NT2/D1 (cell line): ENCODE results near the gene MAMDC4.

Experiments
- DNase-seq: peaks from one replicate; pipeline ENCODE4 v3.0.0-alpha.2; 2011; ENCODE audit warnings: low read depth, low spot score
- H3K27me3 ChIP-seq: 2 replicates; pipeline ENCODE4 v1.6.0; 2011; ENCODE audit warnings: mild to moderate bottlenecking; ENCODE audit not compliant: insufficient read length, insufficient read depth
- H3K36me3 ChIP-seq: 2 replicates; pipeline ENCODE4 v1.6.1; 2011; ENCODE audit warnings: mild to moderate bottlenecking, low read length, mixed read lengths; ENCODE audit not compliant: insufficient read depth, insufficient read length
- H3K4me1 ChIP-seq: 2 replicates; pipeline ENCODE4 v1.5.1; 2011; ENCODE audit not compliant: insufficient read depth, insufficient read length
- H3K4me3 ChIP-seq: 2 replicates; pipeline ENCODE4 v1.5.1; 2011; ENCODE audit warnings: low read depth; ENCODE audit not compliant: insufficient read length
- H3K9ac ChIP-seq: 2 replicates; pipeline ENCODE4 v1.6.0; 2011; ENCODE audit warnings: low read depth; ENCODE audit not compliant: insufficient read length
- H3K9me3 ChIP-seq: 2 replicates; pipeline ENCODE4 v1.5.1; 2011; ENCODE audit warnings: mild to moderate bottlenecking, low read length; ENCODE audit not compliant: insufficient read depth
- SUZ12 ChIP-seq: IDR thresholded peaks from 2 replicates; pipeline ENCODE4 v1.6.1; 2011; ENCODE audit not compliant: insufficient read length, insufficient read depth; ENCODE audit errors: extremely low read depth
- YY1 ChIP-seq: IDR thresholded peaks from 2 replicates; pipeline ENCODE4 v1.6.1; 2011; ENCODE audit not compliant: insufficient read length, insufficient read depth
- ZNF274 ChIP-seq: IDR thresholded peaks from 2 replicates; pipeline ENCODE4 v1.6.1; 2011; ENCODE audit warnings: mild to moderate bottlenecking, low read depth, low read length

The MAMDC4 gene

DNA sequence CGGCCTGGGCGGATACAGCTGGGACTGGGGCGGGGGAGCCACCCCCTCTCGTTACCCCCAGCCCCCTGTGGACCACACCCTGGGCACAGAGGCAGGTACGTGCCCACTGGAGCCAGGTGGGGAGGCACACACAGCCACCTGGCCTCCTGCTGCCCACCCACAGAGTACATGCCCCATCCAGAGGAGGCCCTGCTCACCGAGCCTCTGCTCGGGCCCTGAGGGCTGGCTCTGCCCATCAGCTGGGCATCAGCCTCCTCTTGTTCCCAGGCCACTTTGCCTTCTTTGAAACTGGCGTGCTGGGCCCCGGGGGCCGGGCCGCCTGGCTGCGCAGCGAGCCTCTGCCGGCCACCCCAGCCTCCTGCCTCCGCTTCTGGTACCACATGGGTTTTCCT, 6.3 kb downstream of the MAMDC4 start:
- Histone ChIP-seq H3K9me3 (no peaks in the 10 kb centered on the region), H3K9ac (no peak overlapping the region), H3K36me3 (peaks cover 75% of the 10 kb centered on the region), H3K4me1 (peaks cover 33% of the 10 kb centered on the region), H3K4me3 (no peak overlapping the region), H3K27me3 (no peaks in the 10 kb centered on the region)
- TF ChIP-seq YY1 (no peak), ZNF274 (no peak), SUZ12 (no peak)
- DNase-seq, result no peak

DNA sequence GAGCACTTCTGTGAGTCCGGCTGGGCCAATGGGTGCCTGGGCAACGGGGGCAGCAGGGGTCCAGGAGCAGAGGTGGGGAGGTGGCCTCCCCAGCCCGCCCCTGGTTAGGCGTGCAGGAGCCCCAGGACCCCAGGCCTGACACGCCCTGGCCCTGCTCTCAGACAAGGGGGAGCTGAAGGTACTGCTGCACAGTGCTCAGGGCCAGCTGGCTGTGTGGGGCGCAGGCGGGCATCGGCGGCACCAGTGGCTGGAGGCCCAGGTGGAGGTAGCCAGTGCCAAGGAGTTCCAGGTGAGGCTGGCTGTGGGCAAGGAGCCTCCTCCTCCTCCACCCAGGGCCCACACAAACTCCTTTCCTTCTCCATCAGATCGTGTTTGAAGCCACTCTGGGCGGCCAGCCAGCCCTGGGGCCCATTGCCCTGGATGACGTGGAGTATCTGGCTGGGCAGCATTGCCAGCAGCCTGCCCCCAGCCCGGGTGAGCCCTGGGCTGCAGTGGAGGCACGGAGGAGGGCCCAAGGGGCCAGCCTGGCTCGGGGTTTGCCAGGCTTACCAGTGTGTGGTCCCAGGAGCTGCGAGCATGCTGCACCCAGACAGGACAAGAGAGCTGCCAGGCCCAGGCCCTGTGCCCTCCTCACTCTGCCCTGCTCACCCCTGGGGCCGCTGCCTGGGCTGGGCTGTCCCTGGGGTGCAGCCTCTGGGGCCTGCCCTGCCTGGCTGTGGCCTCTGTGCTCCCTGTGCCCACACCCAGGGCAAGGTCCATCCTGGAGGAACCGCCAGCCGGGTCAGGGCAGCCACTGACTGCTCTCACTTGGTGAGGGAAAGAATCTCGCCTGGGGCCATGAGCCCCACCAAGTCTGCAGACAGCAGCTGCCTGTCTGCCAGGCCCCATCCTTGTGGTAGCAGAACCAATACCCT, 7.0 kb downstream of the MAMDC4 start:
- DNase-seq, result no peak
- peaks cover 81% of the 10 kb centered on the region for H3K36me3 ChIP-seq

DNA sequence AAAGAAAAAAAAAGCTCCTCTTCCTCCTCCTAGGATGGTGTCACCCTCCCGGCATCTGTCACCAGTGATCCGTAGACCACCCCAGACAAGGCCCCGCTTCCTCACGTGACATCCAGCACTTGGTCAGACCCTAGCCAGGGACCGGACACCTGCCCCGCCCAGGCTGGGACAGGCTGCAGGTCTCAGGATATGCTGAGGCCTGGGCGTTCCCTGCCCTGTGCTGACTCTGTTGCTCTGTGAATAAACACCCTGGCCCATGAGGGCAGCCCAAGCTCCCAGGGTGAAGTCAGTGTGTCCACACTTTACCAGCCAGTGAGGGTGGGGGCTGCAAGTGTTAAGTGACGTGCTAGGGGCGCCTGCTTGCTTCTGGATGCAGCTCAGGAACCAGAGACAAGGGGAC, 8.4 kb downstream of the MAMDC4 start:
- H3K4me1 ChIP-seq, result peaks cover 31% of the 10 kb centered on the region
- H3K27me3 ChIP-seq, result no peaks in the 10 kb centered on the region
- no peak overlapping the region for H3K4me3 ChIP-seq
- no peak for DNase-seq
- no peaks in the 10 kb centered on the region for H3K9me3 ChIP-seq
- no peak for TF ChIP-seq SUZ12
- TF ChIP-seq YY1, result no peak
- no peak for TF ChIP-seq ZNF274
- peaks cover 87% of the 10 kb centered on the region for H3K36me3 ChIP-seq
- no peak overlapping the region for H3K9ac ChIP-seq

More for the DNA sequence above, 7.0 kb downstream of the MAMDC4 start:
- H3K27me3 ChIP-seq, result no peaks in the 10 kb centered on the region
- no peaks in the 10 kb centered on the region for H3K9me3 ChIP-seq
- H3K4me1 ChIP-seq, result peaks cover 33% of the 10 kb centered on the region
- H3K4me3 ChIP-seq, result no peak overlapping the region
- no peak for TF ChIP-seq YY1
- TF ChIP-seq ZNF274, result no peak
- no peak for TF ChIP-seq SUZ12
- no peak overlapping the region for H3K9ac ChIP-seq

DNA sequence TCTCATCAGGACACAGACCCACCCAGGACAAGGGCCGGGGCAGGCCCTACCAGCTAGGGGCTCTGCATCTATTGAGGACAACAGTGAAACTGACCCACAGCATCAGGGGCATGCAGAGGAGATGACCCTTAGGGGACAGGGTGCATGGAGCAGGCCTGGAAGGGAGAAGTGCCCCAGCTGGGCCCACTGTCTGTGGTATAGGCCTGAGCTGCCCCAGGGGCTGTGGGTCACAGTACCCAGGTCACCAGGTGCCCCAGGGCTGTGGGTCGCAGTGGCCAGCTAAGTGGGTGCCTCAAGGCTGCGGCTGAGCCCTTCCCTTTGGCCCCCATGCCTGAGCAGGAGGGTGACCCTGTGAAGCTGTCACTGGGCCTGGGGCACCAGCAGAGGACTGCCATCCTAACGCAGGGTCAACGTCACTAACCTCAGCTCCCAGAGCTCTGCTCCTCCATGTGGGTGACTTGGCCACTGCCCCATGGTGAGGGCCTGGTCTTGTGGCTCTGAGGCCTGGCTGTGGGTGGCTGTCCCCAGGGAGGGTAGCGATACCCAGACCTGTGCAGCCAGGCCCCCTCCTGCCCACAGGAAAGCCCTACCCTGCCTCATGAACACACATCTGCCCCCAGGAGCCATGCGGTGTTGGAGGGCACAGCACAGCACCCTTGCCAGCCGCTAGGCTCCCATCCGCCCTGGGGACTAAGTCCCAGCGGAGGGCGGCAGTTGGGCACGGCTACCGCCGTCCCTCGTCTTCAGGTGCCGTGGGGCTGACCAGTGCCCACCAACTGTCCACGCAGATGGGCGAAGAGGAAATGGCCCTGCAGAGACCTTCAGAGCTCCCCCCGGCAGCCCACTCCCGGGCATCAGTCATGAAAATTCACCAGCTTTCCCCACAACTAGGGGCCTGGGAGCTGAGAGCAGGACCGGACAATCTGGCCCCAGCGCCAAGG, 9.1 kb downstream of the MAMDC4 start:
- no peak for DNase-seq
- H3K36me3 ChIP-seq, result peaks cover 87% of the 10 kb centered on the region
- no peaks in the 10 kb centered on the region for H3K27me3 ChIP-seq
- H3K4me1 ChIP-seq, result peaks cover 31% of the 10 kb centered on the region
- no peak overlapping the region for H3K9ac ChIP-seq
- no peaks in the 10 kb centered on the region for H3K9me3 ChIP-seq
- TF ChIP-seq YY1, result no peak
- no peak for TF ChIP-seq SUZ12
- TF ChIP-seq ZNF274, result no peak
- no peak overlapping the region for H3K4me3 ChIP-seq

DNA sequence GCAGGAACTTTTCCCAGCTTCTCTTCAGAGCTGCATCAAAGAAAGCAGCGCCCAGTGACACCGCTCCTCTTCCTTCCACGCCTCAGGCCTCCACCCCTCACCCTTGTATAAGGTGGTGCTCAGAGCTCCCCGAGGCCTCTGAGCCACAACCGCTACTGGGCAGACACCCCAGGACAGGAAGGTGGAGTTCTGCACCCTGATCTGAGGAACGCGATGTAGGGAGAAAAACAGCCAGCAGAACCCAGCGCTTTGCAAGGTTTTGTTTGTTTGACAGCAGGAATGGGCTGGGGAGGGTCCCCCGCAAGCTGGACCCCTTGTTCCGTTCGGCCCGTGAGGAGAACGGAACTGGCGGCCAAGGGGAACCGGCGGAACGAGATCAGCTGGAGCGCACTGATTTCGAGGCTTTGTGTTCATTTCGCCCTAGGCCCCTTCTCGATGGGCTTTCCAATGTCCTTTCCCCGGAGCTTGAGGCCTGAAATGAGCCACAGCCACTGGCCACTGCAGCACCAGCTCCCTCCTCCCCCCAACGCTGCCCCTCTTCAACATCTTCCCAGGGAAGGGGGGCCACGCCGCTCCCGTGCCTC, 9.8 kb downstream of the MAMDC4 start:
- 0 out of 2 replicates have a peak, but pooled peaks cover 1% of the 10 kb centered on the region for H3K9me3 ChIP-seq
- H3K36me3 ChIP-seq, result peaks cover 80% of the 10 kb centered on the region
- TF ChIP-seq SUZ12, result no peak
- no peak overlapping the region for H3K9ac ChIP-seq
- DNase-seq, result no peak
- no peak overlapping the region for H3K4me3 ChIP-seq
- peaks cover 26% of the 10 kb centered on the region for H3K4me1 ChIP-seq
- H3K27me3 ChIP-seq, result no peaks in the 10 kb centered on the region

DNA sequence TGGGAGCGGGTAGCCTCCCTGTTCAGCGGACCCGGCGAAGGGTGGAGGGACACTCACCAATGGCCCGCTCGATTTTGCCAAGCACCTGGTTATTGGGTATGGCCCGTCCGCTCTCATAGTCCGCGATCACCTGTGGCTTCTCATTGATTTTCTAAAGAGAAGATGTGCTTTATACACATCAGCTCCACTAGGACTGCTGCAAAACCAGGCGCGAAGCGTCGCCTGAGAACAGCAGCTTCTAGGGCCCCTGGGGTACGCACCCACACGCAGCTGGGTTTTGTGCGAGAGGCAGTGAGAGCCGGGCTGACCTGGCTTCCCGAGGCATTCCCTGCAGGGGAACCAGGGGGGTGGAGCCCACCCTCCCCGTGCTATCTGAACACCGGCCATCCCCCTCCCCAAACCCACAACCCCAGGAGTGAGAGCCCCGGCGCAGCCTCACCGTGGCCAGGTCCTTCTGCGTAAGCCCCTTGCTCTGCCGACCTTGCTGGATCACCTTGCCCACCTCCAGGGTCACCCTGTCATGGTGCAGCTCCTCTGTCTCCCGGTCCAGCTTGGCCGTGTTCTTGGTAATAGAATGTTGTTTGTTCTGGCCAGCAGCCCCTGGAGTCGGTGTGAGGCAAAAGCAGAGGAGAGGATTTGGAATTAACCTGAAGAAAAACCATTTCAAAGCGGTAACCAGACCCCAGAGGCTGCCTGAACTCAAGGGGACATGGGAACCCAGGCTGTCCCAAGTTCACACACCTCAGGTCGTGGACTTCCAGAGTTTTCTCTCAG, 10.9 kb downstream of the MAMDC4 start:
- DNase-seq, result no peak
- peaks cover 69% of the 10 kb centered on the region for H3K36me3 ChIP-seq
- no peak overlapping the region for H3K9ac ChIP-seq
- TF ChIP-seq ZNF274 (no peak), YY1 (no peak)
- no peaks in the 10 kb centered on the region for H3K27me3 ChIP-seq
- H3K4me3 ChIP-seq, result no peak overlapping the region
- peaks cover 15% of the 10 kb centered on the region for H3K4me1 ChIP-seq
- H3K9me3 ChIP-seq, result peaks cover 12% of the 10 kb centered on the region; the same call in 1 of the 2 replicates
